Suprapubic skin (tissue), 4 donors: ENCODE data around the gene JAZF1. TPM values are rescaled to one million over a fixed set of nuclear protein-coding genes. Genes with fewer than 3 reads are reported as not detected.
A peak's percentile ranks its signal among the peaks of the same experiment; 100 is the strongest.

Source experiments
- DNase-seq, 2 donors: peaks; one replicate each; pipeline ENCODE4 v3.0.0-alpha.2; 2019; ENCODE audit warnings: low spot score in 2 of 2
- H3K27ac ChIP-seq: fragments of 200-600 bp; sonication (generic); one replicate; pipeline ENCODE4 v1.5.1; 2019
- H3K27me3 ChIP-seq: fragments of 200-600 bp; sonication (generic); one replicate; pipeline ENCODE4 v1.5.1; 2019
- H3K36me3 ChIP-seq: fragments of 200-600 bp; sonication (generic); one replicate; pipeline ENCODE4 v1.5.1; 2019
- H3K4me1 ChIP-seq: fragments of 200-600 bp; sonication (generic); one replicate; pipeline ENCODE4 v1.5.1; 2019
- H3K4me3 ChIP-seq: fragments of 200-600 bp; sonication (generic); one replicate; pipeline ENCODE4 v1.5.1; 2019; ENCODE audit warnings: mild to moderate bottlenecking
- H3K9me3 ChIP-seq: fragments of 200-600 bp; sonication (generic); one replicate; pipeline ENCODE4 v1.5.1; 2019
- EP300 ChIP-seq: sonication (generic); formaldehyde crosslinking; IDR thresholded peaks from one replicate; pipeline ENCODE4 v1.6.1; 2017; ENCODE audit warnings: antibody characterized with exemption
- POLR2A ChIP-seq, 2 donors: fragments of 450-650 bp; IDR thresholded peaks; one replicate each; pipeline ENCODE4 v1.6.1; 2017; ENCODE audit warnings: antibody characterized with exemption in 2 of 2, mild to moderate bottlenecking in 2 of 2, moderate library complexity in 2 of 2
- POLR2AphosphoS5 ChIP-seq, 3 donors: sonication (generic); formaldehyde crosslinking; IDR thresholded peaks; one replicate each; pipeline ENCODE4 v1.6.1; 2017; ENCODE audit warnings: antibody characterized with exemption in 3 of 3
- WGBS: methylation state at CpG from one replicate; pipeline ENCODE4 v1.1.5; 2018; 5-methylcytosine and 5-hydroxymethylcytosine counted together
- total RNA-seq, 4 donors: library from RNA; depleted of rRNA; stranded (reverse); fragments of >200 nt; gene quantifications; one replicate each; pipeline ENCODE4 v1.1.0, GENCODE V29; 2016
- TF ChIP-seq, protein P1 (sequence below), 2 donors: fragments of 200-600 bp in 1 of 2; fragments of 450-650 bp in 1 of 2; sonication (generic) in 1 of 2; IDR thresholded peaks; one replicate each; pipeline ENCODE4 v1.5.1; 2016 to 2019; ENCODE audit warnings: antibody characterized with exemption in 2 of 2, mild to moderate bottlenecking in 1 of 2, moderate library complexity in 1 of 2

JAZF1 gene
- total RNA-seq, 4 donors from 2014 or later, result 5.0 to 8.4 (median 7.4) TPM

DNA sequence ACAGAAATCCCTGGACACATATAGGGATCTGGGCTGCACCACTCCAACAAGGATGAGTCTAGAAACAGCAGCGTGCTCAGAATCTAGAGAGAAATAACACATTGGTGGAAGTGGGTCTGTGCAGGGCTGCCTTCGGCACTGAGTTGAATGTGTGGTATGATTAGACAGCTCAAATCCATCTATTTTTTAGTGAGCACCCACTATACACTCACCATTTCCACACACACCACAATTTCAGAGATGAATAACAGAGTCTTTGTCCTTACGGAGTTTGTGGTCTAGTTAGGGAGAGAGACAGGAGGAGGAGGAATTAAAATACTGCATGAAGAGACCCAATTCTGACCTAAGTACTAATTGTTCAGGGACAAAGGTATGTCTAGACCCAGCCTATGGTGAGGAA, 44.2 kb downstream of the JAZF1 start:
- Histone ChIP-seq H3K27me3 (no peaks in the 10 kb centered on the region), H3K27ac (no peak overlapping the region), H3K4me1 (no peaks in the 10 kb centered on the region), H3K36me3 (no peaks in the 10 kb centered on the region), H3K4me3 (no peak overlapping the region), H3K9me3 (no peaks in the 10 kb centered on the region)
- TF ChIP-seq, protein P1, sequence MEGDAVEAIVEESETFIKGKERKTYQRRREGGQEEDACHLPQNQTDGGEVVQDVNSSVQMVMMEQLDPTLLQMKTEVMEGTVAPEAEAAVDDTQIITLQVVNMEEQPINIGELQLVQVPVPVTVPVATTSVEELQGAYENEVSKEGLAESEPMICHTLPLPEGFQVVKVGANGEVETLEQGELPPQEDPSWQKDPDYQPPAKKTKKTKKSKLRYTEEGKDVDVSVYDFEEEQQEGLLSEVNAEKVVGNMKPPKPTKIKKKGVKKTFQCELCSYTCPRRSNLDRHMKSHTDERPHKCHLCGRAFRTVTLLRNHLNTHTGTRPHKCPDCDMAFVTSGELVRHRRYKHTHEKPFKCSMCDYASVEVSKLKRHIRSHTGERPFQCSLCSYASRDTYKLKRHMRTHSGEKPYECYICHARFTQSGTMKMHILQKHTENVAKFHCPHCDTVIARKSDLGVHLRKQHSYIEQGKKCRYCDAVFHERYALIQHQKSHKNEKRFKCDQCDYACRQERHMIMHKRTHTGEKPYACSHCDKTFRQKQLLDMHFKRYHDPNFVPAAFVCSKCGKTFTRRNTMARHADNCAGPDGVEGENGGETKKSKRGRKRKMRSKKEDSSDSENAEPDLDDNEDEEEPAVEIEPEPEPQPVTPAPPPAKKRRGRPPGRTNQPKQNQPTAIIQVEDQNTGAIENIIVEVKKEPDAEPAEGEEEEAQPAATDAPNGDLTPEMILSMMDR (IDR thresholded peaks at IDR 0.05), result no peak
- TF ChIP-seq POLR2AphosphoS5 (IDR thresholded peaks at IDR 0.05) (no peak), EP300 (no peak), POLR2A (IDR thresholded peaks at IDR 0.05) (no peak)
- DNase-seq, result no peak
- 52% methylated on average over 3 of the region's 3 CpGs for WGBS

DNA sequence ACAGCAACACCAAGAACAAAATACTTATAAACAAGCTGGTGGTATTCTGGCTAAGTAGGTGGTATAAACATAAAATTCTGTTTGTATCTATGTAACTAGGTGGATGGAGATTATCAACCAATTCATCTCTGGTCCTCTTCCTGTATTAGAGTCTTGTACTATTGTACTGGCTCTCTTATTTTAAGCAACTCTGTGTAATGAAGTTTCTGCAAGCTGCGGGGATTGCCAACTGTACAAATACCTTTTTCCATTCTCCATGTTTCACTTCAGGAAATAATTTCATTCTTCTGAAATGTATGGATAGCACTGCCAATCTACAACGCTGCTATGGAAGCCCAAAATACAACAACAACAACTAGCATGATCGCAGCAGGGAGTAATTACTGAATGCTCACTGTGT, 44.8 kb downstream of the JAZF1 start:
- H3K36me3 ChIP-seq, result no peaks in the 10 kb centered on the region
- no peaks in the 10 kb centered on the region for H3K27me3 ChIP-seq
- WGBS, result 69% methylated on average over 3 of the region's 3 CpGs
- H3K27ac ChIP-seq, result no peak overlapping the region
- H3K9me3 ChIP-seq, result no peaks in the 10 kb centered on the region
- no peak for TF ChIP-seq POLR2A (IDR thresholded peaks at IDR 0.05)
- no peak for TF ChIP-seq EP300
- TF ChIP-seq, protein P1 (IDR thresholded peaks at IDR 0.05), result no peak
- no peak for TF ChIP-seq POLR2AphosphoS5 (IDR thresholded peaks at IDR 0.05)
- H3K4me1 ChIP-seq, result no peaks in the 10 kb centered on the region
- H3K4me3 ChIP-seq, result no peak overlapping the region
- DNase-seq, result no peak

- no peaks in the 10 kb centered on the region for H3K27me3 ChIP-seq
- peak overlapping the region; percentile 15 for H3K27ac ChIP-seq
- H3K36me3 ChIP-seq, result no peaks in the 10 kb centered on the region
- H3K4me1 ChIP-seq, result no peaks in the 10 kb centered on the region
- no peak for DNase-seq
- H3K4me3 ChIP-seq, result no peak overlapping the region
- H3K9me3 ChIP-seq, result no peaks in the 10 kb centered on the region
- 59% methylated on average over 4 of the region's 4 CpGs for WGBS
- TF ChIP-seq POLR2A (IDR thresholded peaks at IDR 0.05) (no peak), POLR2AphosphoS5 (IDR thresholded peaks at IDR 0.05) (no peak), EP300 (no peak)
- TF ChIP-seq, protein P1 (IDR thresholded peaks at IDR 0.05), result no peak
Measured at GRCh38 chr7:28135315-28135714, 45.3 kb downstream of the JAZF1 start.

- no peaks in the 10 kb centered on the region for H3K9me3 ChIP-seq
- H3K4me3 ChIP-seq, result no peak overlapping the region
- H3K27me3 ChIP-seq, result no peaks in the 10 kb centered on the region
- no peak overlapping the region for H3K27ac ChIP-seq
- 96% methylated on average over 1 of the region's 1 CpG for WGBS
- no peaks in the 10 kb centered on the region for H3K4me1 ChIP-seq
- TF ChIP-seq POLR2A (IDR thresholded peaks at IDR 0.05) (no peak), EP300 (no peak), POLR2AphosphoS5 (IDR thresholded peaks at IDR 0.05) (no peak)
- TF ChIP-seq, protein P1 (IDR thresholded peaks at IDR 0.05), result no peak
- no peaks in the 10 kb centered on the region for H3K36me3 ChIP-seq
- no peak for DNase-seq
Measured at GRCh38 chr7:28133872-28134271, 46.7 kb downstream of the JAZF1 start.

DNA sequence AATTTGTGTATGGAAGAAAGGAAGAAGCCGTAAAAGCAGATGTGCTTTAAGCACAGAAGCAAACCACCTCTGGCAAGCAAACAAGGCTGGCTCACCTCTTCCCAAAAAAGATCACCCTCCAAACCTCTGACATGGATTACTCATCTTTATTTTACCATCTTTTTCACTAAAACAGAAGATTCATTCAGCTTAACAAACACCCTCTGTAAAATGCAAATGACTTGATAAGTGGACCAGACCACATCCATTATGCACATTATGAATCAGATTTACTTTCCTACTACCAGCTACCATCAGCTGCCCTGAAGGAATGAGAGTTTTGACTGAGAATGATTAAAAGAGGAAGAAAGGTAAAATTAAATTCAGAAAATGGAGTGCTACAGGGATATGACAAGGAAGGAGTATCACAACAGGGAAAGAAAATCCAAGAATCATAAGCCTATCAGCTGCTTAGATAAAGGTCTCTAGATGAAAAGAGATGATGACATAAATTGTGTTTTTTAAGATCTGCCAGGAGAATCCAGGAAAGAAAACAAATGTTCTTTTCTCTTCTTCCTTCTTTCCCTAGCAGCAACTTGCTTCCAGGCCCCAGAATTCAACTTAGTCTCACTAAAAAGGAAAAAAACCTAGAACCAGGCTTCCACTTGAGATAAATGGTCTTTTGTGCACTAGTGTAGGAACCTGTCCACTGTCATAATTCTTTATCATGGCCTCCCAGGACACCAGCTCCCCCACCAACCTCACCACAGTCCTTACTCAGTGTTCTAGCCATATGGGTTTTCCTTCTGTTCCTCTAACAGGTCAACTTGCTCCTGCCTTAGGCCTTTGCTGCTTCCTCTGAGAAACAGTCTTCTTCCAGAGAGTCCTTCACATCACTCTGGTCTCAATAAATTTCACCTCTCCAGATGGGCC, 47.4 kb downstream of the JAZF1 start:
- Histone ChIP-seq H3K4me3 (no peak overlapping the region), H3K27me3 (no peaks in the 10 kb centered on the region), H3K4me1 (no peaks in the 10 kb centered on the region), H3K27ac (no peak overlapping the region), H3K36me3 (no peaks in the 10 kb centered on the region), H3K9me3 (no peaks in the 10 kb centered on the region)
- DNase-seq, result no peak
- 96% methylated on average over 1 of the region's 1 CpG for WGBS
- TF ChIP-seq POLR2A (IDR thresholded peaks at IDR 0.05) (no peak), EP300 (no peak), POLR2AphosphoS5 (IDR thresholded peaks at IDR 0.05) (no peak)
- TF ChIP-seq, protein P1 (IDR thresholded peaks at IDR 0.05), result no peak
